Activated CD8-positive, alpha-beta memory T cell treated with anti-CD3 and anti-CD28 coated beads, Interleukin-2, amount 10 ng/mL, durations not matched to agents 7 days and 5 days (primary cell): ENCODE measurements around the gene TMED10. TPM values are rescaled to one million over a fixed set of nuclear protein-coding genes. Genes with fewer than 3 reads are reported as not detected.
A peak's percentile ranks its signal among the peaks of the same experiment; 100 is the strongest.
"Not testable (repeated sequence)": the region's sequence is repeated elsewhere in the genome, so short reads cannot be mapped to it uniquely, and the experiment has no call there.

ENCODE experiments used
- ATAC-seq: fragments of 150-1000 bp; cut with Tn5 transposase; one replicate; pipeline ENCODE4 v1.10.0; 2021; ENCODE audit warnings: moderate library complexity
- CTCF ChIA-PET: fragments of 350-600 bp; sonication (Branson Sonifier 250); formaldehyde crosslinking; loops from one replicate; lab custom pipeline; 2021; ENCODE audit warnings: antibody characterized with exemption; lab: Charles Lee
- DNase-seq: peaks from one replicate; pipeline ENCODE4 v3.0.0-alpha.2; 2020
- H3K27ac Mint-ChIP-seq: one replicate; pipeline ENCODE4 v1.8.0; 2021; ENCODE audit warnings: mild to moderate bottlenecking, mixed read lengths
- H3K27me3 Mint-ChIP-seq: one replicate; pipeline ENCODE4 v1.8.0; 2021; ENCODE audit warnings: mixed read lengths
- H3K36me3 Mint-ChIP-seq: one replicate; pipeline ENCODE4 v1.8.0; 2021; ENCODE audit warnings: mild to moderate bottlenecking, mixed read lengths
- H3K4me1 Mint-ChIP-seq: one replicate; pipeline ENCODE4 v1.8.0; 2021; ENCODE audit warnings: mixed read lengths
- H3K4me3 Mint-ChIP-seq: one replicate; pipeline ENCODE4 v1.8.0; 2021; ENCODE audit warnings: mild to moderate bottlenecking, moderate library complexity, mixed read lengths
- H3K9me3 Mint-ChIP-seq: one replicate; pipeline ENCODE4 v1.8.0; 2022; ENCODE audit warnings: low read depth, mixed read lengths
- total RNA-seq, 2 experiments: library from RNA; stranded (reverse); gene quantifications; one replicate each; pipeline ENCODE4 v1.2.3, GENCODE V29; 2021

The TMED10 gene
- total RNA-seq, 2 experiments from 2014 or later, result 129 to 166 TPM

DNA sequence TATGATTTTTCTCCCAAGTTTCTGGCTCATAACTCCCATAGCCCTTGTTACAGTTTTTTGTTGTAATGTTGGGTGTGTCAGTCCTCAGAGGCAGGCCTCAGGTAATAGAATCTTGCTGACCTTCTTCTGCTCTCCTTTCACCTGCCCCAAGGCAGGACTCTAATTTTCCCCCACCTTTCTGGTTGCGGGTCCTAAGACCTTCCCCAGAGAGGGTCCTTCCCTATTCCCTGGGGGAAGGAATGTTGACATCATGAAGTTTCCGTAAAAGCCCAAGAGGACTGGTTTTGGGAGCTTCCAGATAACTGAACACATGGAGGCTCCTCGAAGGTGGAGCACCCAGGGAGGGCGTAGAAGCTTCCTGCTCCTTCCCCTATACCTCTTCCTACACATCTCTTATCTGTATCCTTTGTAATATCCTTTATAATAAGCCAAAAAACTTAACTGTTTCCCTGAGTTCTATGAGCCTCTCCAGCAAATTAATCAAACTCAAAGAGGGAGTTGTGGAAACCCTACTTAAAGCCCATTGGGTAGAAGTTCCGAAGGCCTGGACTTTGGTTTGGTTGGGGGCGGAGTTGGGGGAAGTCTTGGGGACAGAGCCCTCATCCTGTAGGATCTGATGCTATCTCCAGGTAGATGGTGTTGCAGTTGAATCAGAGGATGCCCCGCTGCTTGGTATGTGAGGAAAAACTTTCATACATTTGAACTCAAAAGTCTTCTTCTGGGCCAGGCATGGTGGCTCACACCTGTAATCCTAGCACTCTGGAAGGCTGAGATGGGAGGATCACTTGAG lies 9.0 kb upstream of the TMED10 start:
- ATAC-seq, result no peak

DNA sequence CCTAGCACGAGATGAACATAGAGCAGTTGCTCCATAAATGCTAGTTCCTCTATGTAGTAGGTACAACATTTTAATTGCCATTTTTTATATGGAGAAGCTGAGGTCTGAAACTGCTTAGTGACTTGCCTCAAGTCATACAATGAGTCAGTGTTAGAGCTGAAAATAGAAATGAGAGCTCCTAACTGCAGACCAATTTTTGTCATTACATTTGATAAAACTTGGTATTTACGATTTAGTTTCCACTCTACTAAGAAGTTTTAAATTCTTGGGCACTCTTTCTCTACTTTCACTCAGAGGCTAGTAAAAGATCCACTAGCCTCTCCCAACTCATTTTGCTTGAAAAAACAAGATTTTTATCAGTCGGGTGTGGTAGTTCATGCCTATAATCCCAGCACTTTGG lies 8.1 kb upstream of the TMED10 start:
- peaks cover 24% of the 10 kb centered on the region for H3K27me3 Mint-ChIP-seq
- ATAC-seq (peak; percentile 20), DNase-seq (no peak)
- no peak overlapping the region for H3K27ac Mint-ChIP-seq
- peaks cover 2% of the 10 kb centered on the region for H3K4me1 Mint-ChIP-seq
- H3K36me3 Mint-ChIP-seq, result no peaks in the 10 kb centered on the region
- H3K4me3 Mint-ChIP-seq, result no peak overlapping the region
- CTCF ChIA-PET, result interaction anchor here (0.9 to 1.2 kb wide), 3 partner anchors 38 to 111 kb away, joined by 3 read pairs; no protein-coding TSS in a partner anchor
- H3K9me3 Mint-ChIP-seq, result no peaks in the 10 kb centered on the region

More for the DNA sequence above, 9.0 kb upstream of the TMED10 start:
- CTCF ChIA-PET, result no interaction called here
- no peak for DNase-seq
- Mint-ChIP-seq H3K36me3 (no peaks in the 10 kb centered on the region), H3K4me3 (no peak overlapping the region), H3K9me3 (no peaks in the 10 kb centered on the region), H3K27me3 (peaks cover 23% of the 10 kb centered on the region), H3K4me1 (peaks cover 2% of the 10 kb centered on the region), H3K27ac (no peak overlapping the region)

DNA sequence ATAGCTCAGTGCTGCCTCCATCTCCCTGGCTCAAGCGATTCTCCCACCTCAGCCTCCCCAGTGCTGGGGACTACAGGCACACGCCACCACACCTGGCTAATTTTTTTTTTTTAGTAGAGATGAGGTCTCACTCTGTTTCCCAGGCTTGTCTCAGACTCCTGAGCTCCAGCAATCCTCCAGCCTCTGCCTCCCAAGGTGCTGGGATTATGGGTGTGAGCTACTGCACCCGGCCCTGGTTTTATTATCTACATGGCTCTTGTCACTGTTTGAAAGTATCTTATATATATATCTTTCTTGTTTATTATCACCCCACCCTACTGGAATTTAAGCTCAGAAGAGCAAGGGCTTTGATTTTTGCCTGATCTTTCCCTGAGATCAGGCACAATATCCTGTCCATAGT lies 7.6 kb upstream of the TMED10 start:
- no peak for ATAC-seq
- H3K4me1 Mint-ChIP-seq, result peaks cover 2% of the 10 kb centered on the region
- no peaks in the 10 kb centered on the region for H3K9me3 Mint-ChIP-seq
- CTCF ChIA-PET, result interaction anchor here (0.9 to 1.2 kb wide), 4 partner anchors 28 to 111 kb away, joined by 3 to 5 read pairs (median 3); no protein-coding TSS in a partner anchor
- no peak overlapping the region for H3K4me3 Mint-ChIP-seq
- H3K27ac Mint-ChIP-seq, result no peak overlapping the region
- H3K36me3 Mint-ChIP-seq, result no peaks in the 10 kb centered on the region
- H3K27me3 Mint-ChIP-seq, result peaks cover 22% of the 10 kb centered on the region
- no peak for DNase-seq

DNA sequence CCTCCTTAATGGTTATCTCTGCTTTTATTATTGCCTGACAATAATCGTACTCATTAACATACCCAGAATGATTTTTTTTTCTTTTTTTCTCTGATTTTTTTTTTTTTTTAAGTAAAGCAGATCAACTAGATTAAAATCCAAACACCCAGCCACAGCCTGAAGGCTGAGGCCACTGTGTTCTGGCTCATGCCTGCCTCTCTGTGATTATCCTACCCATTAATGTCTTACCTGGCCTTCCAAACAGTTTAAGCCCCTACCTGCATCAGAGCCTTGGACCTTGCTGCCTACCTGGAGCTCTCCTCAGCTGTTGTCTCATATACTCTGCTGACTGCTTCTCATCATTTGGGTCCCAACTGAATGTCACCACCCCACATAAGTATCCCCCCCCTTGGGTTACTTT lies 6.8 kb upstream of the TMED10 start:
- Mint-ChIP-seq H3K27me3 (peaks cover 16% of the 10 kb centered on the region), H3K27ac (no peak overlapping the region), H3K4me3 (no peak overlapping the region), H3K4me1 (peaks cover 2% of the 10 kb centered on the region), H3K9me3 (no peaks in the 10 kb centered on the region), H3K36me3 (no peaks in the 10 kb centered on the region)
- no peak for DNase-seq
- CTCF ChIA-PET, result interaction anchor here (0.6 to 1.0 kb wide), 2 partner anchors 28 to 128 kb away, joined by 3 to 5 read pairs; no protein-coding TSS in a partner anchor
- ATAC-seq, result no peak

DNA sequence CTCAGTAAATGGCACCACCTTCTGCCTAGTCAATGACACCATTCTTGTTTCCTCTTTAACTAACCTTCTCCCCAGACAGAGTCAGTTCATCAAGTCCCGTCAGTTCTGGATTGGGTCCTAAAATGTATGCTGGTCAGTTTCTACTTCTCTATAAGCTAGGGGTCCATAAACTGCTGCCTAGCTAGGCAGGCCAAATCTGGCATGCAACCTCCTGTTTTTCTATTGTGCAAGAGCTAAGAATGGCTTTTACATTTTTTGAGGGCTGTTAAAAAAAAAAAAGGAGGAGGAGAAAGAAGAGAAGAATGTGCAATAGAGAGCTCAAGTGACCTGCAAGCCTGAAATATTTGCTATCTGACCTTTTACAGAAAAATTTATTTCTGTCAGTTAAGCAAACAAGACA lies 6.4 kb upstream of the TMED10 start:
- Mint-ChIP-seq H3K36me3 (no peaks in the 10 kb centered on the region), H3K4me1 (peaks cover 4% of the 10 kb centered on the region), H3K9me3 (no peaks in the 10 kb centered on the region), H3K4me3 (no peak overlapping the region), H3K27me3 (peaks cover 15% of the 10 kb centered on the region), H3K27ac (no peak overlapping the region)
- no peak for DNase-seq
- ATAC-seq, result no peak
- CTCF ChIA-PET, result no interaction called here

DNA sequence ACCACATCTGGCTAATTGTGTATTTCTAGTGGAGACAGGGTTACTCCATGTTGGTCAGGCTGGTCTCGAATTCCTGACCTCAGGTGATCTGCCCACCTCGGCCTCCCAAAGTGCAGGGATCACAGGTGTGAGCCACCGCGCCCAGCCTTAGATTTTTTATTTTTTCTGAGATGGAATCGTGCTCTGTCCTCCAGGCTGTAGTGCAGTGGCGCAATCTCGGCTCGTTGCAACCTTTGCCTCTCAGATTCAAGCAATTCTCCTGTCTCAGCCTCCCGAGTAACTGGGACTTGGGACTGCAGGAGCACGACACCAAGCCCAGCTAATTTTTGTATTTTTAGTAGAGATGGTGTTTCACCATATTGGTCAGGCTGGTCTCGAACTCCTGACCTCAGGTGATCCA lies 5.8 kb upstream of the TMED10 start:
- H3K9me3 Mint-ChIP-seq, H3K4me1 Mint-ChIP-seq, H3K36me3 Mint-ChIP-seq, CTCF ChIA-PET, H3K4me3 Mint-ChIP-seq, ATAC-seq, H3K27ac Mint-ChIP-seq, DNase-seq: not testable (repeated sequence)
- peaks cover 12% of the 10 kb centered on the region for H3K27me3 Mint-ChIP-seq

DNA sequence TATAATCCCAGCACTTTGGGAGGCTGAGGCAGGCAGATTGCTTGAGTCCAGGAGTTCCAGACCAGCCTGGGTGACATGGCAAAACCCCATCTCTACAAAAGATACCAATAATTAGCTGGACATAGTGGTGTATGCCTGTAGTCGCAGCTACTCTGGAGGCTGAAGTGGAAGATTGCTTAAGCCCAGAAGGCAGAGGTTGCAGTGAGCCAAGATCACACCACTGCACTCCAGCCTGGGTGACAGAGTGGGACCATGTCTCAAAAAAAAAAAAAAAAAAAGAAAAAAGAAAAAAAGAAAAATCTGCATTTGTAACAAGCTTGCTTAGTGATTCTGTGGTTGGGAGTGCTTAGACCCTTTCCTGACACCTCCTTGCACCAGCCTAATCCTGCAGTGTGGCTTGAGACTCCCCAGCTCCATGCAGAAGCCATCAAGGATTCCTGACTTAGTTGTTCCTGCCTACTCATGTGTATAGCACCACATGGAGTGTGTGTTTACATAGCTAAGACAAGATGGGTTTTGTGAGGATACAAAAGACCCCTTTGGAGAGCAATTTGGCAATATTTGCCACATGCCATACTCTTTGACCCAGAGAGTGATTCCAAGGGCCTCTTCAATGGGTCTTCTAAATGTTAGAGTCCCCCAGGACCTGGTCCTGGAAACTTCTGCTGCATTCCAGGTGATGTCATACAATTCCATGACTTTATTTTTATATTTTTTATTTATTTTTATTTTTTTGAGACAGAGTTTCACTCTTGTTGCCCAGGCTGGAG lies 5.1 kb upstream of the TMED10 start:
- H3K4me3 Mint-ChIP-seq, result no peak overlapping the region
- CTCF ChIA-PET, result no interaction called here
- H3K27me3 Mint-ChIP-seq, result peaks cover 7% of the 10 kb centered on the region
- DNase-seq (no peak), ATAC-seq (no peak)
- H3K4me1 Mint-ChIP-seq, result peaks cover 11% of the 10 kb centered on the region
- H3K9me3 Mint-ChIP-seq, result no peaks in the 10 kb centered on the region
- H3K36me3 Mint-ChIP-seq, result no peaks in the 10 kb centered on the region
- H3K27ac Mint-ChIP-seq, result no peak overlapping the region

DNA sequence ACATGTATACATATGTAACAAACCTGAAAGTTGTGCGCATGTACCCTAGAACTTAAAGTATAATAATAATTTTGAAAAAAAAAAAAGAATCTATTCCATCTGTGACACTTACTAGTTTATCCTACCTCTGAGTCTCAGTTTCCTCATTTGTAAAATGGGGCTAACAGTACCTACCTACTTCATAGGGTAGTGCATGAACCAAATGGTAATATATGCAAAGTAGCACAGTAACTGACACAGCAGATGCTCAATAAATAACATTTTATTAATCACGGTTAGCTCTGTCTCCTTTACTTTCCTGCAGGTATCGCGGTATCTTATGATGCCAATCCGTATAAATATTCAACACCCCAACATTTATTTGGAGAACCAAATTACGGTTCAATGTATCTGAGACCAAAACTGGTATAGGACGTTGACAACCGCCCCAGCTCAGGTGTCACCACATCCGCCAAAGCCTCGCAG lies 703 bp downstream of the TMED10 start:
- peak overlapping the region; percentile 89 for H3K27ac Mint-ChIP-seq
- peaks cover 10% of the 10 kb centered on the region for H3K36me3 Mint-ChIP-seq
- CTCF ChIA-PET, result interaction anchor here (0.8 to 1.8 kb wide), 7 partner anchors 19 to 128 kb away, joined by 3 to 8 read pairs (median 4); no protein-coding TSS in a partner anchor
- peak overlapping the region; percentile 82 for H3K4me3 Mint-ChIP-seq
- H3K4me1 Mint-ChIP-seq, result peaks cover 42% of the 10 kb centered on the region
- ATAC-seq (peak; percentile 8), DNase-seq (no peak)
- H3K9me3 Mint-ChIP-seq, result no peaks in the 10 kb centered on the region
- H3K27me3 Mint-ChIP-seq, result peaks cover 5% of the 10 kb centered on the region

DNA sequence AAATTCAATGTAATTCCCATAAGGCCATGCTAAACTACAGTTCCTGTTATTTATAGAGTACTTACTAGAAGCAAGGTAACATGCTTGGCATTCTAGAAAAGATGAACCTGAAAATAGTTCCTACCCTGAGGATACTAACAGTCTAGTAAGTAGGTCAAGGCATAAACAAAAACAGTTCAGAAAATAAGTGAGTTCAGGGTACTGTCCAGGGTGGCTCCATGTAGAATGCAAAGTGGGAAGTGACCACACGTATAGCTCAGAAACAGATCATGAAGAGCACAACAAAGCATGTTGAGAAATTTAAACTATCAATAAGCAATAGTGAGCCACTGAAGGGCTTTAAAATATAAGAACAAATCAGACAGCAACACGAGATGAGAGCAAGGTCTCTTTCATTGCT lies 2.3 kb downstream of the TMED10 start:
- peaks cover 48% of the 10 kb centered on the region for H3K4me1 Mint-ChIP-seq
- ATAC-seq, result no peak
- H3K27ac Mint-ChIP-seq, result peak overlapping the region; percentile 65
- no peak for DNase-seq
- no peaks in the 10 kb centered on the region for H3K9me3 Mint-ChIP-seq
- peak overlapping the region; percentile 32 for H3K4me3 Mint-ChIP-seq
- peaks cover 13% of the 10 kb centered on the region for H3K36me3 Mint-ChIP-seq
- CTCF ChIA-PET, result interaction anchor here (0.8 kb wide), 1 partner anchor 47 kb away, joined by 3 read pairs; the partner anchor contains the start of gene NEK9
- H3K27me3 Mint-ChIP-seq, result peaks cover 1% of the 10 kb centered on the region

DNA sequence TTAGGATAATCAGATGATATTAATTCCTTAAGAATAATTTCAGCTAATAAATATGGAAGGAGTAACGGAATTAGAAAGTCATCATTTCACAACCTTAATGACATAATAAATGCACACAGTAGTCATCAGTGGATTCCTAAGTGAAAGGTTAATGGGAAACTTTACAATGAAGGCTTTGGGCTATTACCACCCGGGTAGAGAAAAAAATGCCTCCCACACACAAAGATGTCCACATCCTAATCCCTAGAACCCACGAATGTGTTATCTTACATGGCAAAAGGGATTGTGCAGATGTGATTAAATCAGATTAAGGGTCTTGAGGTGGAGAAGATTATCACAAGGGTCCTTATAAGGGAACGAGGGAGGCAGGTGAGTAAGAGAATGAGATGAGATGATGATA lies 5.6 kb downstream of the TMED10 start:
- Mint-ChIP-seq H3K4me3 (no peak overlapping the region), H3K27ac (no peak overlapping the region), H3K4me1 (peaks cover 50% of the 10 kb centered on the region), H3K9me3 (no peaks in the 10 kb centered on the region), H3K27me3 (no peaks in the 10 kb centered on the region), H3K36me3 (peaks cover 13% of the 10 kb centered on the region)
- DNase-seq (no peak), ATAC-seq (no peak)
- CTCF ChIA-PET, result no interaction called here

DNA sequence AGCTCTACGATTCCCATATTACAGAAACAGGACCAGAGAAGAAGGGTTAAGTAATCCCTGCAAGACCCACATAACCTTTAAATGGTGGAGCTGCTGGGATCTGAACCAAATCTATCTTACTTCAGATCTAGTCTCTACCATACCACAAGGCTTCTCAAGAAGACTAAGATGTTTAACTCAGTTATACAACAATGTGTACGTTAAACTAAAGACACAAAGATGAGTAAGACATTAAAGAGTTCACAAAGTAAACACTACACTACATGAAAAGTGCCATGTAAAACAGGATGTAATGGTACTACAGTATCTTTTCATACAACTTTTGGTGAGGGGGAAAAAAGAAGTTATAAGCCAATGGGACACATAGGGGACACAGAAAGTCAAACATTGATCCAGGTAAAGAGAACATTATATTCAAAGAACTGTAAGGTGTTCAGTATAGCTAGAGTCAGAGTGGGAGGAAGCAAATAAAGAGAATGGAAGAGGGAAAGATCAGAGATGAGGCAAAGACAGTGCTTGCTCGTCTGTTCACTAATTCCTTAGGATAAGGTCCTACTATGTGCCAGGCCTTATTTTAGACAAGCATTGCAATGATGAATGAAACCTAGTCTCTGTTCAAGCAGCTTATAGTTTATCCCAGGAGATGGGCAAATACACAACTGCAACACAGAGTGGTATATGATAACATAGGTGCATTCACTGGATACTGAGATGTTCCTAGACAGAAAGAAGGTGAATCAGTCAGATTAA lies 7.7 kb downstream of the TMED10 start:
- no peaks in the 10 kb centered on the region for H3K27me3 Mint-ChIP-seq
- no peak overlapping the region for H3K4me3 Mint-ChIP-seq
- no peak for DNase-seq
- no peak for ATAC-seq
- H3K4me1 Mint-ChIP-seq, result peaks cover 33% of the 10 kb centered on the region
- no peaks in the 10 kb centered on the region for H3K9me3 Mint-ChIP-seq
- no peak overlapping the region for H3K27ac Mint-ChIP-seq
- CTCF ChIA-PET, result no interaction called here
- peaks cover 9% of the 10 kb centered on the region for H3K36me3 Mint-ChIP-seq

DNA sequence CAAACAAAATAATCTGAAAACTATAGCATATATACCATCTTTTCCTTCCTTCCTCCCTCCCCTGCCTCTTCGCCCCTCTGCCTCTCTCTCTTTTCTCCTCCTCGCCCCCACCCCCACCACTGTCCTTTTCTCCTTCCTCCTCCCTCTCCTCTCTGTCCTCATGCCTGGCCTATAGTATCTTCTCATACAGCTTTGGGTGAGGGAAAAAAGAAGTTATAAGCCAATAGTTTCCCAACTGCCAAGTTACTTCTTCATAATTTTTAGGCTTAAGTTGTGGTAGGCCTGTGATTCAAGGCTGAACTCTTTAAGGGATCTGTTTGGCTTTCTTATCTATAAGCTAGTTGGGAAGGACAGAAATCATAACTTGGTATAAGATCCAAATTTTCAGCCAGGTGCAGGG lies 9.1 kb downstream of the TMED10 start:
- DNase-seq, result no peak
- no peaks in the 10 kb centered on the region for H3K9me3 Mint-ChIP-seq
- peaks cover 33% of the 10 kb centered on the region for H3K4me1 Mint-ChIP-seq
- CTCF ChIA-PET, result interaction anchor here (0.9 kb wide), 1 partner anchor 131 kb away, joined by 3 read pairs; no protein-coding TSS in a partner anchor
- no peak for ATAC-seq
- peaks cover 9% of the 10 kb centered on the region for H3K36me3 Mint-ChIP-seq
- no peaks in the 10 kb centered on the region for H3K27me3 Mint-ChIP-seq
- no peak overlapping the region for H3K27ac Mint-ChIP-seq
- H3K4me3 Mint-ChIP-seq, result no peak overlapping the region
